GM12892 (cell line): ENCODE data around the gene MTMR1.

Experiments
- POLR2AphosphoS5 ChIP-seq: IDR thresholded peaks from 2 replicates; pipeline ENCODE4 v1.6.1; 2011; ENCODE audit warnings: low read depth, low read length, control low read depth
- TAF1 ChIP-seq: IDR thresholded peaks from 2 replicates; pipeline ENCODE4 v1.6.1; 2011; ENCODE audit warnings: low read depth, mild to moderate bottlenecking, control low read depth, low read length, borderline replicate concordance

DNA sequence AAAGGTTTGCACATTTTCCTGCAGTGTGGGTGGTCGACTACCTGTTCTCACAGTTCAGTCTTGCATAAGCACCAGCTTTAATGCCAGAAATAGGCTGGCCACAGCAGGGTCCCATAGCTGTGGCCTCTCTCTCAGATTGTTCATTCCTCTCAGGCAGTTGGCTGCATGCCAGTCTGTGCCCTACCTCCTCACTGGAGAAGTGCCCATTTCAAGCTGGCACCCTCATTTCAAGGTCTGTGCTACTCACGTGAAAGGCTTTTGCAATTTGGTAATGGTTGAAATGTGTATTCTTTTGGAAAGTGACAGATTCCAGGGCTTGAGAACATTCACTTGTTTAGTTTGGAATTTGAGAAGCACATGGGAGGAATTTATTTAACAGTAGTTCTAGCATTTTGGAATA is 28.9 kb upstream of the MTMR1 start:
- TF ChIP-seq POLR2AphosphoS5 = no peak
- no peak for TF ChIP-seq TAF1
